Body of pancreas (tissue), 4 donors: ENCODE data around the gene COL6A3. TPM values are rescaled to one million over a fixed set of nuclear protein-coding genes. Genes with fewer than 3 reads are reported as not detected.

Source experiments
- ATAC-seq: fragments of 150-250 bp; one replicate; pipeline ENCODE4 v1.9.1; 2016
- DNase-seq, 4 donors: peaks; one replicate each; pipeline ENCODE4 v3.0.0-alpha.2; 2019
- H3K27ac ChIP-seq, 4 donors: fragments of 200-600 bp; sonication (generic); 1 replicate in 3 of 4; 2 replicates in 1 of 4; pipeline versions ENCODE4 v1.5.1 to v1.6.1; 2016 to 2019; ENCODE audit warnings: mild to moderate bottlenecking in 1 of 4, mixed read lengths in 1 of 4, moderate library complexity in 1 of 4
- H3K27me3 ChIP-seq, 2 donors: fragments of 200-600 bp; sonication (generic); one replicate each; pipeline ENCODE4 v1.6.0; 2016; ENCODE audit warnings: mild to moderate bottlenecking in 1 of 2
- H3K36me3 ChIP-seq, 2 donors: fragments of 200-600 bp; sonication (generic); replicated peaks in 1 of 2; 2 replicates each; pipeline ENCODE4 v1.5.1; 2016; ENCODE audit warnings: low read depth in 2 of 2; ENCODE audit not compliant: insufficient read depth in 1 of 2
- H3K4me1 ChIP-seq: fragments of 200-600 bp; sonication (generic); one replicate; pipeline ENCODE4 v1.6.0; 2016
- H3K4me3 ChIP-seq, 2 donors: fragments of 200-600 bp; sonication (generic); 1 replicate in 1 of 2; 2 replicates in 1 of 2; pipeline ENCODE4 v1.5.1; 2016 to 2019
- H3K9me3 ChIP-seq, 3 donors: fragments of 200-600 bp; sonication (generic); 1 replicate in 2 of 3; 2 replicates in 1 of 3; pipeline ENCODE4 v1.5.1; 2016
- CTCF ChIP-seq, 7 experiments: fragments of 450-650 bp in 4 of 7; fragments of 200-600 bp in 3 of 7; sonication (generic) in 3 of 7; IDR thresholded peaks; one replicate each; pipeline ENCODE4 v1.5.1; 2016 to 2019; ENCODE audit warnings: antibody characterized with exemption in 7 of 7
- POLR2A ChIP-seq, 3 donors: fragments of 450-650 bp; IDR thresholded peaks; one replicate each; pipeline ENCODE4 v1.6.1; 2016; ENCODE audit warnings: antibody characterized with exemption in 3 of 3, mild to moderate bottlenecking in 2 of 3
- WGBS, 2 donors: methylation state at CpG; one replicate each; pipeline ENCODE4 v1.1.5; 2017; 5-methylcytosine and 5-hydroxymethylcytosine counted together
- intact Hi-C: fragments of 100-400 bp; cut with DNase I; formaldehyde crosslinking; loops from one replicate; pipeline ENCODE4 v1.15.1; 2023
- total RNA-seq, 2 donors: library from RNA; depleted of rRNA; stranded (reverse); fragments of >200 nt; gene quantifications; one replicate each; pipeline ENCODE4 v1.1.0, GENCODE V29; 2016

The COL6A3 gene
- total RNA-seq, 2 donors from 2014 or later = 46.4 to 121 TPM

DNA sequence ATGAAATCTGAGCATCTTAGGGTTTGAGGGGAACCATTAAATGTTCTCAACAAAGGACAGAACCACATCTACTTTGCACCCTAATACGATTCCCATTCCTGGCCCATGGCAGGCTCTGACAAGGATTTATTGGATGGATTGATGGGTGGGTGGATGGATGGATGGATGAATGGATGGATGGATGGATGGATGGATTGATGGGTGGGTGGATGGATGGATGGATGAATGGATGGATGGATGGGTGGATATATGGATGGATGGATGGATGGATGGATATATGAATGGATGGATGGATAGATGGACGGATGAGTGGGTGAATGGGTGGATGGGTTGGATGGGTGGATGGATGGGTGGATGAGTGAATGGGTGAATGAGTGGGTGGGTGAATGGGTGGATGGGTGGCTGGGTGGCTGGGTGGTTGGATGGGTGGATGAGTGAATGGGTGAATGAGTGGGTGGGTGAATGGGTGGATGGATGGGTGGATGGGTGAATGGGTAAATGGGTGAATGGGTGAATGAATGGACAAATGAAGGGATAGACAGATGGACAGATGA is 43.5 kb upstream of the COL6A3 start:
- Histone ChIP-seq H3K9me3 (no peaks in the 10 kb centered on the region), H3K27ac (no peak overlapping the region), H3K36me3 (no peaks in the 10 kb centered on the region), H3K27me3 (no peaks in the 10 kb centered on the region), H3K4me3 (no peak overlapping the region), H3K4me1 (no peaks in the 10 kb centered on the region)
- no peak for TF ChIP-seq POLR2A (IDR thresholded peaks at IDR 0.05)
- ATAC-seq = no peak
- no peak for DNase-seq
- intact Hi-C loops = no loop called here
- WGBS, 2 donors = 73 to 77% methylated on average over 2 of the region's 2 CpGs

GRCh38 chr2:237456200-237456843 is 42.4 kb upstream of the COL6A3 start:
- Histone ChIP-seq H3K4me1 (no peaks in the 10 kb centered on the region), H3K27ac (no peak overlapping the region), H3K27me3 (no peaks in the 10 kb centered on the region), H3K4me3 (no peak overlapping the region), H3K36me3 (no peaks in the 10 kb centered on the region), H3K9me3 (no peaks in the 10 kb centered on the region)
- 61 to 76% methylated on average over 8 to 11 of the region's 11 CpGs for WGBS, 2 donors
- ATAC-seq (no peak), DNase-seq (no peak)
- intact Hi-C loops = no loop called here
- TF ChIP-seq POLR2A (IDR thresholded peaks at IDR 0.05) = no peak
- no peak for TF ChIP-seq CTCF (IDR thresholded peaks at IDR 0.05)

GRCh38 chr2:237455764-237456163 is 41.8 kb upstream of the COL6A3 start:
- TF ChIP-seq CTCF (IDR thresholded peaks at IDR 0.05) (no peak), POLR2A (IDR thresholded peaks at IDR 0.05) (no peak)
- Histone ChIP-seq H3K4me3 (no peak overlapping the region), H3K36me3 (no peaks in the 10 kb centered on the region), H3K27ac (no peak overlapping the region), H3K27me3 (no peaks in the 10 kb centered on the region), H3K9me3 (no peaks in the 10 kb centered on the region), H3K4me1 (no peaks in the 10 kb centered on the region)
- intact Hi-C loops = no loop called here
- WGBS, 2 donors = 75 to 85% methylated on average over 5 of the region's 5 CpGs
- ATAC-seq (no peak), DNase-seq (no peak)

DNA sequence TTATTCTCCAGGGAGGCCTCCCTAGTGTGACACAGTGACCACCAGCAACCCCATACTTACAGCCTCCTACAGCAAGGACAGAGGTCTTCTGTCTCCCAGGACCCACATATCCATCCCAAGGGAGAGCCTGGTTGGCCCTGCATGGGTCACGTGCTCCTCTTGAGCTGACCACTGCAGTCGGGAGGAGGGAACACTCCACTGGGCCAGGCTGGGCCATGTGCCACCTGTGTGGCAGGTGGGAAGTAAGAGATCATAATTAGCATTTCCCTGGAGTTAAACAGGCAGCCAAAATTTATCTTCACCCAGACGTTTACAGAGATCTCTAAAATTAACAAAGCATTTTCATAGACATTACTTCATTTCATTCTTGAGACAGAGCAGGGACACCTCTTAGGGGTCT is 39.7 kb upstream of the COL6A3 start:
- TF ChIP-seq CTCF (IDR thresholded peaks at IDR 0.05) (no peak), POLR2A (IDR thresholded peaks at IDR 0.05) (no peak)
- ATAC-seq = no peak
- Histone ChIP-seq H3K9me3 (no peaks in the 10 kb centered on the region), H3K4me3 (no peak overlapping the region), H3K36me3 (no peaks in the 10 kb centered on the region), H3K4me1 (peaks cover 7% of the 10 kb centered on the region), H3K27me3 (no peaks in the 10 kb centered on the region), H3K27ac (no peak overlapping the region)
- intact Hi-C loops = no loop called here
- 37 to 54% methylated on average over 3 of the region's 3 CpGs for WGBS, 2 donors
- no peak for DNase-seq

GRCh38 chr2:237452861-237453260 is 38.9 kb upstream of the COL6A3 start:
- no peak for DNase-seq
- ATAC-seq = no peak
- Histone ChIP-seq H3K27ac (no peak overlapping the region), H3K4me3 (no peak overlapping the region), H3K4me1 (peaks cover 7% of the 10 kb centered on the region), H3K9me3 (no peaks in the 10 kb centered on the region), H3K27me3 (no peaks in the 10 kb centered on the region), H3K36me3 (no peaks in the 10 kb centered on the region)
- intact Hi-C loops = no loop called here
- TF ChIP-seq CTCF (IDR thresholded peaks at IDR 0.05) (no peak), POLR2A (IDR thresholded peaks at IDR 0.05) (no peak)
- 79 to 89% methylated on average over 3 of the region's 3 CpGs for WGBS, 2 donors
